Measurements from ENCODE around the gene RNU1-4. TPM values are rescaled to one million over a fixed set of nuclear protein-coding genes. Genes with fewer than 3 reads are reported as not detected.
A peak's percentile ranks its signal among the peaks of the same experiment; 100 is the strongest.
"Not testable (repeated sequence)": the region's sequence is repeated elsewhere in the genome, so short reads cannot be mapped to it uniquely, and the experiment has no call there.

The RNU1-4 gene
- polyA plus RNA-seq: 3.2 TPM
- long read RNA-seq, donor 1, partial matches to known transcripts: 0 of 1 reads
- long read RNA-seq, donor 1, other reads (novel, unspliced or antisense): 0 of 1 reads
- long read RNA-seq, donor 2: 0 reads
- long read RNA-seq, donor 3: 0 reads
- long read RNA-seq, donor 4: 0 reads
- long read RNA-seq, donor 5: 0 reads
- long read RNA-seq, donor 6: 0 reads
- long read RNA-seq, donor 7: 0 reads
- long read RNA-seq, donor 8: 0 reads
- long read RNA-seq, donor 9: 0 reads
- long read RNA-seq, donor 10, partial matches to known transcripts: 0 of 1 reads
- long read RNA-seq, donor 10, other reads (novel, unspliced or antisense): 0 of 1 reads
- long read RNA-seq, donor 11: 0 reads

- H3K27ac ChIP-seq (ENCODE audit: low read length); DNase-seq; H3K9me3 ChIP-seq (ENCODE audit: control insufficient read depth, low read depth, low read length); H3K27me3 ChIP-seq (ENCODE audit: control insufficient read depth, insufficient read depth, low read length); H3K36me3 ChIP-seq (ENCODE audit: control insufficient read depth, insufficient read depth, low read length); H3K4me1 ChIP-seq (ENCODE audit: control insufficient read depth, insufficient read depth, low read length); H3K4me3 ChIP-seq (ENCODE audit: low read length): not testable (repeated sequence)
- WGBS (ENCODE audit: insufficient coverage, low lambda C conversion rate): no CpG with 5 or more reads among the region's 46 CpGs
Measured at GRCh38 chr1:16740047-16740964, at the start of gene RNU1-4. RNU1-4 (plus strand) TSS chr1:16740516.

- not testable (repeated sequence) for H3K36me3 ChIP-seq (ENCODE audit: control insufficient read depth, insufficient read depth, low read length); H3K4me3 ChIP-seq (ENCODE audit: low read length); H3K9me3 ChIP-seq (ENCODE audit: control insufficient read depth, low read depth, low read length); DNase-seq; H3K27me3 ChIP-seq (ENCODE audit: control insufficient read depth, insufficient read depth, low read length); H3K4me1 ChIP-seq (ENCODE audit: control insufficient read depth, insufficient read depth, low read length); H3K27ac ChIP-seq (ENCODE audit: low read length)
- no CpG with 5 or more reads among the region's 13 CpGs for WGBS (ENCODE audit: insufficient coverage, low lambda C conversion rate)
Measured at GRCh38 chr1:16690971-16691682, 49.2 kb upstream of the RNU1-4 start.

- not testable (repeated sequence) for H3K36me3 ChIP-seq (ENCODE audit: control insufficient read depth, insufficient read depth, low read length); H3K27ac ChIP-seq (ENCODE audit: low read length); H3K4me3 ChIP-seq (ENCODE audit: low read length); H3K9me3 ChIP-seq (ENCODE audit: control insufficient read depth, low read depth, low read length); H3K4me1 ChIP-seq (ENCODE audit: control insufficient read depth, insufficient read depth, low read length); DNase-seq; H3K27me3 ChIP-seq (ENCODE audit: control insufficient read depth, insufficient read depth, low read length)
- WGBS (ENCODE audit: insufficient coverage, low lambda C conversion rate): no CpG with 5 or more reads among the region's 39 CpGs
Measured at GRCh38 chr1:16692283-16692682, 48.0 kb upstream of the RNU1-4 start.

GRCh38 chr1:16692717-16693448, 47.4 kb upstream of the RNU1-4 start:
- H3K4me1 ChIP-seq (ENCODE audit: control insufficient read depth, insufficient read depth, low read length); H3K27ac ChIP-seq (ENCODE audit: low read length); DNase-seq; H3K4me3 ChIP-seq (ENCODE audit: low read length); H3K9me3 ChIP-seq (ENCODE audit: control insufficient read depth, low read depth, low read length); H3K36me3 ChIP-seq (ENCODE audit: control insufficient read depth, insufficient read depth, low read length); H3K27me3 ChIP-seq (ENCODE audit: control insufficient read depth, insufficient read depth, low read length): not testable (repeated sequence)
- no CpG with 5 or more reads among the region's 79 CpGs for WGBS (ENCODE audit: insufficient coverage, low lambda C conversion rate)

- WGBS (ENCODE audit: insufficient coverage, low lambda C conversion rate): no CpG with 5 or more reads among the region's 96 CpGs
- not testable (repeated sequence) for H3K4me1 ChIP-seq (ENCODE audit: control insufficient read depth, insufficient read depth, low read length); H3K36me3 ChIP-seq (ENCODE audit: control insufficient read depth, insufficient read depth, low read length); DNase-seq; H3K9me3 ChIP-seq (ENCODE audit: control insufficient read depth, low read depth, low read length); H3K27ac ChIP-seq (ENCODE audit: low read length); H3K27me3 ChIP-seq (ENCODE audit: control insufficient read depth, insufficient read depth, low read length); H3K4me3 ChIP-seq (ENCODE audit: low read length)
Measured at GRCh38 chr1:16693449-16694307, 46.6 kb upstream of the RNU1-4 start.

- H3K4me1 ChIP-seq (ENCODE audit: control insufficient read depth, insufficient read depth, low read length); H3K27me3 ChIP-seq (ENCODE audit: control insufficient read depth, insufficient read depth, low read length); DNase-seq; H3K9me3 ChIP-seq (ENCODE audit: control insufficient read depth, low read depth, low read length); H3K27ac ChIP-seq (ENCODE audit: low read length); H3K36me3 ChIP-seq (ENCODE audit: control insufficient read depth, insufficient read depth, low read length); H3K4me3 ChIP-seq (ENCODE audit: low read length): not testable (repeated sequence)
- WGBS (ENCODE audit: insufficient coverage, low lambda C conversion rate): no CpG with 5 or more reads among the region's 16 CpGs
Measured at GRCh38 chr1:16694308-16694702, 46.0 kb upstream of the RNU1-4 start.

- H3K4me3 ChIP-seq (ENCODE audit: low read length): peak overlapping the region; percentile 28
- peak in 1 of 2 donors; percentile 43 for DNase-seq
- H3K9me3 ChIP-seq (ENCODE audit: control insufficient read depth, low read depth, low read length); H3K4me1 ChIP-seq (ENCODE audit: control insufficient read depth, insufficient read depth, low read length); H3K36me3 ChIP-seq (ENCODE audit: control insufficient read depth, insufficient read depth, low read length); H3K27me3 ChIP-seq (ENCODE audit: control insufficient read depth, insufficient read depth, low read length): not testable (repeated sequence)
- peak overlapping the region; percentile 48 for H3K27ac ChIP-seq (ENCODE audit: low read length)
- WGBS (ENCODE audit: insufficient coverage, low lambda C conversion rate): no CpG with 5 or more reads among the region's 33 CpGs
Measured at GRCh38 chr1:16696507-16697150, 43.7 kb upstream of the RNU1-4 start.

GRCh38 chr1:16697152-16697551, 43.2 kb upstream of the RNU1-4 start:
- not testable (repeated sequence) for H3K4me3 ChIP-seq (ENCODE audit: low read length); DNase-seq; H3K27ac ChIP-seq (ENCODE audit: low read length); H3K4me1 ChIP-seq (ENCODE audit: control insufficient read depth, insufficient read depth, low read length); H3K36me3 ChIP-seq (ENCODE audit: control insufficient read depth, insufficient read depth, low read length); H3K9me3 ChIP-seq (ENCODE audit: control insufficient read depth, low read depth, low read length); H3K27me3 ChIP-seq (ENCODE audit: control insufficient read depth, insufficient read depth, low read length)
- no CpG with 5 or more reads among the region's 7 CpGs for WGBS (ENCODE audit: insufficient coverage, low lambda C conversion rate)

GRCh38 chr1:16699440-16699839, 40.9 kb upstream of the RNU1-4 start:
- H3K4me1 ChIP-seq (ENCODE audit: control insufficient read depth, insufficient read depth, low read length); H3K4me3 ChIP-seq (ENCODE audit: low read length); H3K36me3 ChIP-seq (ENCODE audit: control insufficient read depth, insufficient read depth, low read length); H3K27ac ChIP-seq (ENCODE audit: low read length); H3K9me3 ChIP-seq (ENCODE audit: control insufficient read depth, low read depth, low read length); H3K27me3 ChIP-seq (ENCODE audit: control insufficient read depth, insufficient read depth, low read length): not testable (repeated sequence)
- peak in 1 of 2 donors; percentile 16 for DNase-seq
- WGBS (ENCODE audit: insufficient coverage, low lambda C conversion rate): no CpG with 5 or more reads among the region's 52 CpGs
